ENCODE measurements around the gene LEFTY1. TPM values are rescaled to one million over a fixed set of nuclear protein-coding genes. Genes with fewer than 3 reads are reported as not detected.

Gene LEFTY1
- total RNA-seq, 4 donors from 2014 or later: 0.35 to 1.4 TPM; not detected in 2

DNA sequence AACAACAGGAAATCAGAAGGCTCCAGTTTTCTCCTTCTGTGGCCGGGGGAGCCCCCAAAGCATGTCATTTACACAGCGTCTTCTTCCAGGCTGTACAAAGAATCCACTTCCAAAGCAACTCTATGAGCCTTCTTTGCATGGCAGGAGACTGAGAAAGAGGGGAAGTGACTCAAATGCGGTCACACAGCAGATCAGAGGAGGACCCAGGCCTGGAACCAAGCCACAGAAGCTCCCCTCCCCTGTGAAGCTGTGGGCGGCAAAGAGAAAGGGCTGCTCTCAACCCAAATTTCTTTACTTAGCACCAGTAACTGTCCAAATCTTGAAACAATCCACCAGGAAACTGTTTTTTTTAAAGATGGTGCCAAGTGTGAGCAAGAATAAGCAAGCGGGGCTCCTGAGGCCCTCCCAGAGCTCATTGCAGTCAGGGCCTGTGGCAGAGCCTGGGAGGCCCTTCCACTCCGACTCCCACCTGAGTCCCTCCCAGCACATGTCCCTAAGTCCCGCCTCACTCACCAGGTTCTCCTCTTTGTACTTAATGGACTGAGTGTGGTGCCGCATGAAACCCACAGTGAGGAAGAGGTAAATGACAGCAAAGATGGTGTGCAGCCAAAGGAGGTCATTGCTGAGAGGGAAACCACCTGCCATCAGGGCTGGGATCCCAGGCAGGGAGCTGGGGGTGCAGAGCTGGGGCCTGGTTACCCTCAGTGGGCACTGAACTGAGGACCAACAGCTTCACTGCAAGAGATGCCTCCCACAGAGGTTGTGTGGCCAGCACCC is 22.7 kb downstream of the LEFTY1 start:
- no peak for ATAC-seq
- H3K4me3 ChIP-seq: no peak overlapping the region
- WGBS, 2 donors (ENCODE audit: low coverage in 1 of 2): 70 to 85% methylated on average over 3 to 4 of the region's 8 CpGs
- peak overlapping the region in 1 of 4 donors; percentile 12 for H3K27ac ChIP-seq
- no peaks in the 10 kb centered on the region for H3K9me3 ChIP-seq
- H3K36me3 ChIP-seq: peaks cover 0 to 98% of the 10 kb centered on the region in 2 donors
- TF ChIP-seq EP300 (IDR thresholded peaks at IDR 0.05): no peak
- no peak for TF ChIP-seq POLR2A (IDR thresholded peaks at IDR 0.05)
- no peak for TF ChIP-seq POLR2AphosphoS5 (IDR thresholded peaks at IDR 0.05)
- TF ChIP-seq, protein P1, sequence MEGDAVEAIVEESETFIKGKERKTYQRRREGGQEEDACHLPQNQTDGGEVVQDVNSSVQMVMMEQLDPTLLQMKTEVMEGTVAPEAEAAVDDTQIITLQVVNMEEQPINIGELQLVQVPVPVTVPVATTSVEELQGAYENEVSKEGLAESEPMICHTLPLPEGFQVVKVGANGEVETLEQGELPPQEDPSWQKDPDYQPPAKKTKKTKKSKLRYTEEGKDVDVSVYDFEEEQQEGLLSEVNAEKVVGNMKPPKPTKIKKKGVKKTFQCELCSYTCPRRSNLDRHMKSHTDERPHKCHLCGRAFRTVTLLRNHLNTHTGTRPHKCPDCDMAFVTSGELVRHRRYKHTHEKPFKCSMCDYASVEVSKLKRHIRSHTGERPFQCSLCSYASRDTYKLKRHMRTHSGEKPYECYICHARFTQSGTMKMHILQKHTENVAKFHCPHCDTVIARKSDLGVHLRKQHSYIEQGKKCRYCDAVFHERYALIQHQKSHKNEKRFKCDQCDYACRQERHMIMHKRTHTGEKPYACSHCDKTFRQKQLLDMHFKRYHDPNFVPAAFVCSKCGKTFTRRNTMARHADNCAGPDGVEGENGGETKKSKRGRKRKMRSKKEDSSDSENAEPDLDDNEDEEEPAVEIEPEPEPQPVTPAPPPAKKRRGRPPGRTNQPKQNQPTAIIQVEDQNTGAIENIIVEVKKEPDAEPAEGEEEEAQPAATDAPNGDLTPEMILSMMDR (IDR thresholded peaks at IDR 0.05): no peak
- no peaks in the 10 kb centered on the region for H3K27me3 ChIP-seq
- peaks cover 0 to 36% (median 0%) of the 10 kb centered on the region in 3 donors for H3K4me1 ChIP-seq

DNA sequence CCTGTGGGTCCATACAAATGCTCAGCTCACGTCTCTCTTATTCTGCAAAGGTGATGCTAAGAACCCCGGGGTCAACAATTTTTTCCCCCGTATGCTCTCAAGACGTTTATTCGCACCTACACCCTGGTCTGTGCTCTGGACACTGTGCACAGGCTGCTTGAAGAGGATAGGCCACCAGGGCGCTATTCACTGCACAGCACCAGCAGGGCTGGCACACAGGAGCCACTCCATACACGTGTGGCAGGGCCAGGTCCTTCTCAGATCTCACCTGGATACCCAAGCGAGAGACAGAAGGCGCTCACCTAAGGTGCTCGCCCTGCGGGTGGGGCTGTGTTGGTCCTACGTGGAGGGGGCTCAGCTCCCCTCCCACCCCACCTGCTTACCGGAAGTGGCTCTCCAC is 23.4 kb downstream of the LEFTY1 start:
- H3K27ac ChIP-seq: peak overlapping the region in 1 of 4 donors; percentile 12
- H3K4me1 ChIP-seq: peaks cover 0 to 30% (median 0%) of the 10 kb centered on the region in 3 donors
- peaks cover 0 to 98% of the 10 kb centered on the region in 2 donors for H3K36me3 ChIP-seq
- no peak for ATAC-seq
- TF ChIP-seq, protein P1 (IDR thresholded peaks at IDR 0.05): no peak
- TF ChIP-seq POLR2A (IDR thresholded peaks at IDR 0.05): no peak
- TF ChIP-seq EP300 (IDR thresholded peaks at IDR 0.05): no peak
- TF ChIP-seq POLR2AphosphoS5 (IDR thresholded peaks at IDR 0.05): no peak
- H3K27me3 ChIP-seq: no peaks in the 10 kb centered on the region
- H3K4me3 ChIP-seq: no peak overlapping the region
- WGBS, 2 donors (ENCODE audit: low coverage in 1 of 2): 85 to 89% methylated on average over 4 to 5 of the region's 13 CpGs
- H3K9me3 ChIP-seq: no peaks in the 10 kb centered on the region

DNA sequence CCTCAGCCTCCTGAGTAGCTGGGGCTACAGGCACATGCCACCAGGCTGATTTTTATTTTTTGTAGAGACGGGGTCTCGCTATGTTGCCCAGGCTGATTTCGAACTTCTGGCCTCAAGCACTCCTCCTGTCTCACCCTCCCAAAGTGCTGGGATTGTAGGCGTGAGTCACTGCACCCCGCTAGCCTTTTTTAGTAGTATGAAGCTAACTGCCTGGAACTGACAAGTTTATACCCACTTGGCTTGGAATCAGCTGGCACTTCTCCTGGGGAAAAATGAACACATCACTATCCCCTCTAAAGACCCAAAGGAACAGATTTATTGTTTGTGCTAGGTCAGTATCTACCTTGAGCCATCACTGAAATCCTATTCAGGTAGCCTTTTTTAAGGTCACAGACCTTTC is 25.8 kb downstream of the LEFTY1 start:
- H3K4me3 ChIP-seq: no peak overlapping the region
- ATAC-seq: peak; percentile 50
- peaks cover 0 to 30% (median 0%) of the 10 kb centered on the region in 3 donors for H3K4me1 ChIP-seq
- WGBS, 2 donors (ENCODE audit: low coverage in 1 of 2): 70 to 87% methylated on average over 2 to 3 of the region's 5 CpGs
- H3K36me3 ChIP-seq: peaks cover 0 to 98% of the 10 kb centered on the region in 2 donors
- no peak for TF ChIP-seq EP300 (IDR thresholded peaks at IDR 0.05)
- TF ChIP-seq POLR2AphosphoS5 (IDR thresholded peaks at IDR 0.05): peak; percentile 56
- TF ChIP-seq, protein P1 (IDR thresholded peaks at IDR 0.05): no peak
- TF ChIP-seq POLR2A (IDR thresholded peaks at IDR 0.05): no peak
- no peaks in the 10 kb centered on the region for H3K9me3 ChIP-seq
- no peaks in the 10 kb centered on the region for H3K27me3 ChIP-seq
- peak overlapping the region in 3 of 4 donors; percentile 67 to 71 (median 71) for H3K27ac ChIP-seq

DNA sequence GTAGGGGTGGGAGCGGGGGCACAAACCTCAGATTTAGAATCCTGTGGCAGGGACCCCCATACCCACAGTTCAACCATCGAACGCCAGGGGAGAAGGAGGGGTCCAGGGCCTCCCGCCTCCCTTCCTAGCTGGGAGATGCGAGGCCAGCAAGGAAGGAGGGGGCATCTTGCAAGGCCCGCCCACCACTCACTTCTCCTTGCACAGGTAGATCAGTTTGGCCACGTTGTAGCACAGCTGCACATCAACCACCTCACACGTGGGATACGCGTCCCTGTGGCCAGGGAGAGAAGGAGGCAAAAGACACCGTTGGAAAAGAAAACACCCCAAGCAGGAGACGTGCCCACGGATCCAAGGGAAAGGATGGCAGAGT is 26.4 kb downstream of the LEFTY1 start:
- H3K36me3 ChIP-seq: peaks cover 0 to 98% of the 10 kb centered on the region in 2 donors
- H3K9me3 ChIP-seq: no peaks in the 10 kb centered on the region
- H3K4me3 ChIP-seq: no peak overlapping the region
- ATAC-seq: no peak
- TF ChIP-seq, protein P1 (IDR thresholded peaks at IDR 0.05): no peak
- TF ChIP-seq POLR2AphosphoS5 (IDR thresholded peaks at IDR 0.05) (no peak), POLR2A (IDR thresholded peaks at IDR 0.05) (no peak), EP300 (IDR thresholded peaks at IDR 0.05) (no peak)
- peak overlapping the region in 3 of 4 donors; percentile 67 to 71 (median 71) for H3K27ac ChIP-seq
- 70% methylated on average over 4 of the region's 13 CpGs; no CpG with 5 or more reads in 1 of the 2 donors for WGBS, 2 donors (ENCODE audit: low coverage in 1 of 2)
- H3K27me3 ChIP-seq: no peaks in the 10 kb centered on the region
- H3K4me1 ChIP-seq: peaks cover 0 to 30% (median 0%) of the 10 kb centered on the region in 3 donors

Data from gastroesophageal sphincter (tissue), 4 donors.